H1 (cell line): Measurements from ENCODE around the gene TUT4. TPM values are rescaled to one million over a fixed set of nuclear protein-coding genes. Genes with fewer than 3 reads are reported as not detected.

Source experiments
- BRCA1 ChIP-seq: IDR thresholded peaks from 2 replicates; pipeline ENCODE4 v1.6.1; 2012; ENCODE audit warnings: low read depth, low read length, improper control_type of control experiment
- CTBP2 ChIP-seq: IDR thresholded peaks from 2 replicates; pipeline ENCODE4 v1.7.0; 2011; ENCODE audit warnings: borderline replicate concordance, mild to moderate bottlenecking, moderate library complexity, mixed read lengths, low read length; ENCODE audit not compliant: insufficient read depth, insufficient read length
- CTCF ChIP-seq, 3 experiments: IDR thresholded peaks; 1 replicate in 2 of 3; 2 replicates in 1 of 3; pipeline versions ENCODE4 v1.5.1 to v1.6.1; 2011; ENCODE audit warnings: low read length in 3 of 3, mild to moderate bottlenecking in 3 of 3, inconsistent platforms in 2 of 3, low read depth in 1 of 3, moderate library complexity in 1 of 3; ENCODE audit not compliant: insufficient read depth in 1 of 3; ENCODE audit errors: control extremely low read depth in 1 of 3
- HDAC2 ChIP-seq, 2 experiments: fragments of 300-600 bp in 1 of 2; sonication (generic) in 1 of 2; IDR thresholded peaks; 2 replicates each; pipeline ENCODE4 v1.6.1; 2011 to 2012; ENCODE audit warnings: low read depth in 2 of 2, low read length in 2 of 2, mild to moderate bottlenecking in 2 of 2, moderate library complexity in 2 of 2, borderline replicate concordance in 1 of 2, inconsistent platforms in 1 of 2
- HDAC6 ChIP-seq: IDR thresholded peaks from one replicate; pipeline ENCODE4 v1.7.1; 2012; ENCODE audit warnings: low read depth, mild to moderate bottlenecking, inconsistent platforms, low read length, moderate library complexity
- KDM1A ChIP-seq: fragments of 200-600, 300-600 bp; sonication (generic); IDR thresholded peaks from 2 replicates; pipeline ENCODE4 v1.7.1; 2016; ENCODE audit warnings: mild to moderate bottlenecking, low read length, borderline replicate concordance
- KDM4A ChIP-seq: IDR thresholded peaks from one replicate; pipeline ENCODE4 v1.7.1; 2012; ENCODE audit warnings: low read depth, mild to moderate bottlenecking, moderate library complexity, low read length, inconsistent platforms; ENCODE audit not compliant: severe bottlenecking
- KDM5A ChIP-seq: fragments of 200-600 bp; IDR thresholded peaks from 2 replicates; pipeline ENCODE4 v1.7.1; 2012; ENCODE audit warnings: mild to moderate bottlenecking, low read length, inconsistent platforms, mixed read lengths
- MAX ChIP-seq: IDR thresholded peaks from 2 replicates; pipeline ENCODE4 v1.6.1; 2012; ENCODE audit warnings: inconsistent platforms
- NRF1 ChIP-seq: IDR thresholded peaks from 2 replicates; pipeline ENCODE4 v1.6.1; 2011; ENCODE audit warnings: mild to moderate bottlenecking, low read depth, low read length, improper control_type of control experiment
- PHF8 ChIP-seq: fragments of 200-600 bp; sonication (generic); conservative IDR thresholded peaks from 2 replicates; pipeline ENCODE4 v1.7.1; 2012; ENCODE audit warnings: low read depth, mild to moderate bottlenecking, inconsistent platforms, low read length, moderate library complexity
- RAD21 ChIP-seq, 2 experiments: IDR thresholded peaks in 1 of 2; conservative IDR thresholded peaks in 1 of 2; 2 replicates each; pipeline ENCODE4 v1.6.1; 2011; ENCODE audit warnings: low read depth in 2 of 2, low read length in 2 of 2, improper control_type of control experiment in 1 of 2, inconsistent platforms in 1 of 2, mild to moderate bottlenecking in 1 of 2, moderate library complexity in 1 of 2
- RFX5 ChIP-seq: IDR thresholded peaks from 2 replicates; pipeline ENCODE4 v1.6.1; 2011; ENCODE audit warnings: low read depth, low read length, improper control_type of control experiment, borderline replicate concordance
- SP1 ChIP-seq: IDR thresholded peaks from 2 replicates; pipeline ENCODE4 v1.6.1; 2011; ENCODE audit warnings: low read depth, low read length
- SUZ12 ChIP-seq: fragments of 200-600 bp; sonication (generic); IDR thresholded peaks from 2 replicates; pipeline ENCODE4 v1.6.1; 2012; ENCODE audit warnings: mild to moderate bottlenecking, inconsistent platforms, low read length, moderate library complexity, mixed read lengths
- TAF1 ChIP-seq: IDR thresholded peaks from 2 replicates; pipeline ENCODE4 v1.6.1; 2011; ENCODE audit warnings: mild to moderate bottlenecking, low read depth, low read length
- TEAD4 ChIP-seq: IDR thresholded peaks from 2 replicates; pipeline ENCODE4 v1.6.1; 2012; ENCODE audit warnings: low read depth, low read length, inconsistent platforms, mixed read lengths
- USF2 ChIP-seq: IDR thresholded peaks from 2 replicates; pipeline ENCODE4 v1.6.1; 2011; ENCODE audit warnings: low read length, improper control_type of control experiment
- polyA plus RNA-seq, 7 experiments: library from polyadenylated mRNA; depleted of rRNA in 3 of 7; stranded (reverse) in 5 of 7; unstranded in 2 of 7; fragments of >200 nt in 5 of 7; fragments of 200-250 nt in 2 of 7; gene quantifications; 1 replicate in 5 of 7; 2 replicates in 1 of 7; 4 replicates in 1 of 7; pipeline versions ENCODE4 v1.2.1 to v1.2.3, GENCODE V29; 2011 to 2013; ENCODE audit warnings: missing spikeins in 2 of 7, mixed read lengths in 2 of 7
- total RNA-seq: library from RNA; stranded (reverse); fragmentation: NEBNext Ultra II Directional; extraction: Animal tissue kit (Norgen Biotek cat#: 25700); gene quantifications from 2 replicates; pipeline ENCODE4 v1.2.1, GENCODE V29; 2021

TUT4 gene
- total and polyA plus RNA-seq, 2 of the 8 experiments (the other 6 are each of a cell fraction or from before 2014, with no cell fraction given), result 54.5 to 63.3 TPM

GRCh38 chr1:52404116-52404974 lies 148.5 kb downstream of the TUT4 start, which contains the start of the genes ORC1 and PRPF38A (continued):
- TF ChIP-seq KDM4A, result peak; percentile 44
- peak; percentile 97 for TF ChIP-seq TAF1
- no peak for TF ChIP-seq USF2
- no peak for TF ChIP-seq HDAC2 (IDR thresholded peaks at IDR 0.05; ENCODE audit: borderline replicate concordance in 1 of 2, low read depth in 2 of 2, low read length in 2 of 2)
- TF ChIP-seq MAX, result peak; percentile 44; the same call in 1 of the 2 replicates
- no peak for TF ChIP-seq SUZ12
- TF ChIP-seq SP1, result peak; percentile 80
- TF ChIP-seq PHF8, result peak; percentile 90
- no peak for TF ChIP-seq RFX5
- peak; percentile 53 to 87 (median 60) for TF ChIP-seq CTCF (IDR thresholded peaks at IDR 0.05; ENCODE audit: control extremely low read depth in 1 of 3, insufficient read depth in 1 of 3, low read depth in 1 of 3, low read length in 3 of 3)
- peak; percentile 32 to 39; a peak in 3 of 4 replicates for TF ChIP-seq RAD21 (IDR thresholded peaks at IDR 0.05 in 1 of 2, conservative IDR thresholded peaks at IDR 0.05 in 1 of 2; ENCODE audit: low read depth in 2 of 2, low read length in 2 of 2)
- TF ChIP-seq TEAD4, result 0 out of 2 replicates have a peak, but pooled peaks have one; percentile 18
- TF ChIP-seq KDM1A, result no peak
- no peak for TF ChIP-seq NRF1
- no peak for TF ChIP-seq BRCA1
- TF ChIP-seq KDM5A, result peak; percentile 96
- no peak for TF ChIP-seq HDAC6
- TF ChIP-seq CTBP2, result no peak
